Measurements from ENCODE around the gene SLC25A10. TPM values are rescaled to one million over a fixed set of nuclear protein-coding genes. Genes with fewer than 3 reads are reported as not detected.
"Not testable (repeated sequence)": the region's sequence is repeated elsewhere in the genome, so short reads cannot be mapped to it uniquely, and the experiment has no call there.

SLC25A10 gene
- total and polyA plus RNA-seq, 4 donors: 4.3 to 21.5 (median 17.0) TPM

GRCh38 chr17:81738801-81739393 is 26.8 kb downstream of the SLC25A10 start:
- Histone ChIP-seq H3K4me1 (ENCODE audit: control insufficient read depth in 5 of 5, insufficient read depth in 5 of 5, low read length in 5 of 5) (peaks cover 0 to 6% (median 0%) of the 10 kb centered on the region in 5 donors), H3K9ac (ENCODE audit: insufficient read depth in 1 of 2, low read length in 2 of 2) (no peak overlapping the region), H3K9me3 (ENCODE audit: control insufficient read depth in 4 of 4, insufficient read depth in 3 of 4, low read length in 3 of 4) (no peaks in the 10 kb centered on the region), H3K27me3 (ENCODE audit: control insufficient read depth in 3 of 3, insufficient read depth in 3 of 3, low read length in 2 of 3) (peaks cover 0 to 4% (median 0%) of the 10 kb centered on the region in 3 donors), H3K36me3 (ENCODE audit: control insufficient read depth in 4 of 4, insufficient read depth in 4 of 4, low read length in 4 of 4) (no peaks in the 10 kb centered on the region), H3K4me3 (no peak overlapping the region), H3K27ac (ENCODE audit: low read depth in 1 of 2, low read length in 1 of 2) (no peak overlapping the region)
- no peak for TF ChIP-seq CTCF (IDR thresholded peaks at IDR 0.05; ENCODE audit: control extremely low read depth, extremely low read depth)
- DNase-seq: no peak
- 89 to 93% methylated on average over 27 of the region's 27 CpGs for whole genome bisulfite sequencing, 2 donors
- ATAC-seq (ENCODE audit: insufficient read depth, low FRiP score): no peak

- not testable (repeated sequence) for H3K4me1 ChIP-seq (ENCODE audit: control insufficient read depth in 5 of 5, insufficient read depth in 5 of 5, low read length in 5 of 5); H3K9ac ChIP-seq (ENCODE audit: insufficient read depth in 1 of 2, low read length in 2 of 2); H3K9me3 ChIP-seq (ENCODE audit: control insufficient read depth in 4 of 4, insufficient read depth in 3 of 4, low read length in 3 of 4); H3K27me3 ChIP-seq (ENCODE audit: control insufficient read depth in 3 of 3, insufficient read depth in 3 of 3, low read length in 2 of 3); DNase-seq; H3K4me3 ChIP-seq; ATAC-seq (ENCODE audit: insufficient read depth, low FRiP score); H3K36me3 ChIP-seq (ENCODE audit: control insufficient read depth in 4 of 4, insufficient read depth in 4 of 4, low read length in 4 of 4); H3K27ac ChIP-seq (ENCODE audit: low read depth in 1 of 2, low read length in 1 of 2)
- 94 to 97% methylated on average over 8 of the region's 8 CpGs for WGBS, 2 donors
Measured at GRCh38 chr17:81739593-81739992, 27.5 kb downstream of the SLC25A10 start.

GRCh38 chr17:81740395-81740961 is 28.4 kb downstream of the SLC25A10 start:
- Histone ChIP-seq H3K4me1 (ENCODE audit: control insufficient read depth in 5 of 5, insufficient read depth in 5 of 5, low read length in 5 of 5) (peaks cover 0 to 4% (median 0%) of the 10 kb centered on the region in 5 donors), H3K9me3 (ENCODE audit: control insufficient read depth in 4 of 4, insufficient read depth in 3 of 4, low read length in 3 of 4) (no peaks in the 10 kb centered on the region), H3K27ac (ENCODE audit: low read depth in 1 of 2, low read length in 1 of 2) (no peak overlapping the region), H3K36me3 (ENCODE audit: control insufficient read depth in 4 of 4, insufficient read depth in 4 of 4, low read length in 4 of 4) (no peaks in the 10 kb centered on the region), H3K9ac (ENCODE audit: insufficient read depth in 1 of 2, low read length in 2 of 2) (no peak overlapping the region), H3K27me3 (ENCODE audit: control insufficient read depth in 3 of 3, insufficient read depth in 3 of 3, low read length in 2 of 3) (peaks cover 0 to 4% (median 0%) of the 10 kb centered on the region in 3 donors), H3K4me3 (no peak overlapping the region)
- DNase-seq: no peak
- 22 to 28% methylated on average over 28 of the region's 28 CpGs for WGBS, 2 donors
- no peak for TF ChIP-seq CTCF (IDR thresholded peaks at IDR 0.05; ENCODE audit: control extremely low read depth, extremely low read depth)
- ATAC-seq (ENCODE audit: insufficient read depth, low FRiP score): no peak

GRCh38 chr17:81741049-81741593 is 29.0 kb downstream of the SLC25A10 start:
- Histone ChIP-seq H3K27ac (ENCODE audit: low read depth in 1 of 2, low read length in 1 of 2) (no peak overlapping the region), H3K4me1 (ENCODE audit: control insufficient read depth in 5 of 5, insufficient read depth in 5 of 5, low read length in 5 of 5) (no peaks in the 10 kb centered on the region), H3K9me3 (ENCODE audit: control insufficient read depth in 4 of 4, insufficient read depth in 3 of 4, low read length in 3 of 4) (no peaks in the 10 kb centered on the region), H3K36me3 (ENCODE audit: control insufficient read depth in 4 of 4, insufficient read depth in 4 of 4, low read length in 4 of 4) (no peaks in the 10 kb centered on the region), H3K4me3 (no peak overlapping the region), H3K27me3 (ENCODE audit: control insufficient read depth in 3 of 3, insufficient read depth in 3 of 3, low read length in 2 of 3) (peaks cover 0 to 4% (median 0%) of the 10 kb centered on the region in 3 donors), H3K9ac (ENCODE audit: insufficient read depth in 1 of 2, low read length in 2 of 2) (no peak overlapping the region)
- DNase-seq: no peak
- no peak for ATAC-seq (ENCODE audit: insufficient read depth, low FRiP score)
- no peak for TF ChIP-seq CTCF (IDR thresholded peaks at IDR 0.05; ENCODE audit: control extremely low read depth, extremely low read depth)
- 40 to 48% methylated on average over 17 to 22 of the region's 22 CpGs for WGBS, 2 donors

Data from lung (tissue), 12 donors.